HG03439 (cell line): ENCODE measurements around the gene UGT2B10.
"Not testable (repeated sequence)": the region's sequence is repeated elsewhere in the genome, so short reads cannot be mapped to it uniquely, and the experiment has no call there.

Experiments used
- ATAC-seq: cut with Tn5 transposase; IDR thresholded peaks from one replicate; pipeline ENCODE4 v1.9.1; 2021; ENCODE audit warnings: mild to moderate bottlenecking, moderate library complexity; ENCODE audit not compliant: unreplicated experiment

The UGT2B10 gene

DNA sequence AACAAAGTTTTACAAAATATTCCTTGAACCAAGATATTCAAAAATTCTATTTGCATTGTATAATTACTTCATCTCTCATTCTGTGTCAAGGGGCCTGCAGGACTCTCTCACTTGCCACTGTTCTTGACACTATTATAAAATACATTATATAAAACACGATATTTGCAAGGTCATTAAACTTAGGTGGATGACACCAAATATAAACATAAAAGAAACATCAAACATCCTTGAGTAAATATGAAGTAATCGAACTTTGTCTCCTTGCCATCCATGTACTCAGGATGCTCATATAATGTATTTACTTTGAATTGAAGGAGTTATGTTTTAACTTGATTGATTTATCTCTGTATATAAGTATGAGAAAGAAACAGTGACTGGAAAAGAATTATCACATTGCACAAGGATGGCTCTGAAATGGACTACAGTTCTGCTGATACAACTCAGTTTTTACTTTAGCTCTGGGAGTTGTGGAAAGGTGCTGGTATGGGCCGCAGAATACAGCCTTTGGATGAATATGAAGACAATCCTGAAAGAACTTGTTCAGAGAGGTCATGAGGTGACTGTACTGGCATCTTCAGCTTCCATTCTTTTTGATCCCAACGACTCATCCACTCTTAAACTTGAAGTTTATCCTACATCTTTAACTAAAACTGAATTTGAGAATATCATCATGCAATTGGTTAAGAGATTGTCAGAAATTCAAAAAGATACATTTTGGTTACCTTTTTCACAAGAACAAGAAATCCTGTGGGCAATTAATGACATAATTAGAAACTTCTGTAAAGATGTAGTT, at the start of gene UGT2B10:
Gene UGT2B10 (plus strand): TSS at position 378 of the 793 bp plus-strand sequence. CDS start 26 bp downstream, at position 404.
- not testable (repeated sequence) for ATAC-seq

DNA sequence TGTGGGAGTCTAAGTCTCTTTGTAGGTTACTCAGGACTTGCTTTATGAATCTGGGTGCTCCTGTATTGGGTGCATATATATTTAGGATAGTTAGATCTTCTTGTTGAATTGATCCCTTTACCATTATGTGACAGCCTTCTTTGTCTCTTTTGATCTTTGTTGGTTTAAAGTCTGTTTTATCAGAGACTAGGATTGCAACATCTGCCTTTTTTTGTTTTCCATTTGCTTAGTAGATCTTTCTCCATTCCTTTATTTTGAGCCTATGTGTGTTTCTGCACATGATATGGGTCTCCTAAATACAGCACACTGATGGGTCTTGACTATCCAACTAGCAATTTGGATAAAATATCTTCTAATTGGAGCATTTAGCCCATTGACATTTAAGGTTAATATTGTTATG, 44.0 kb upstream of the UGT2B10 start:
- not testable (repeated sequence) for ATAC-seq

- ATAC-seq, result no peak
These were observed 42.1 kb upstream of the UGT2B10 start for GRCh38 chr4:68773699-68774098.

DNA sequence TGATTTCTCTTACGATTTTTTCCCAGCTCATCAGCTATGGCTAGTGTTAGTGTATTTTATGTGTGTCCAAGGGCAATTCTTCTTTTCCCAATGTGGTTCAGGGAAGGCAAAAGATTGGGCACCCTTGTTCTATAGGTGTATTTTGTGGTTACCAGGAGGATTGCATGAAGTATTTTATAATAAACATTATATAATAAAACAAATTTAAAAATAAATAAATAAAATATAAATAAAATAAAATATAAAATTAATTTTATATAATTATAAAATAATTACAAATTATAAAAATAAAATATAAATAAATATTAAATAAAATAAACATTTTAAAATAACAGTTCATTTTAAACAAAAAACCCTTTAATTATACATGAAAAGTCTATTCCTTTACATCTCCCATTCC, 35.6 kb upstream of the UGT2B10 start:
- ATAC-seq, result no peak

DNA sequence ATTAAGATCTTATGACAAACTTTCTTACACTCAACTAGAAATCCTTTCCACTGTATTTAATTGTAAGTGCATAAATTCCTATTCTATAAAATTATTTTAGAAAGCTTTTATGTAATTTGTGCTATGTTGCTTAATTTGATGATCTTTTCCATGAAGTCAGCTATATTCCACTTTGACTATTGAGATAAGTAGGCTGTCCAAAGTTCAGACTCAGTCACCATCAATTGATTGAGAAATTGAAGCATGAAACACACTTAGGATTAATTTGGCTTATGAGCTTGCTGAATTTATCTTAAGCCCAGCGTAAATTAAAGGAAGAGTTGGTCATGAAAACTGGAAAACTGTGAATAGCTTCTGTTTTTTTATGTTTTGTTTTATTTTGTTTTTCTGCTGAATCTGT, 18.7 kb upstream of the UGT2B10 start:
- no peak for ATAC-seq

- ATAC-seq, result no peak
These were observed 18.2 kb upstream of the UGT2B10 start for GRCh38 chr4:68797618-68798017.

DNA sequence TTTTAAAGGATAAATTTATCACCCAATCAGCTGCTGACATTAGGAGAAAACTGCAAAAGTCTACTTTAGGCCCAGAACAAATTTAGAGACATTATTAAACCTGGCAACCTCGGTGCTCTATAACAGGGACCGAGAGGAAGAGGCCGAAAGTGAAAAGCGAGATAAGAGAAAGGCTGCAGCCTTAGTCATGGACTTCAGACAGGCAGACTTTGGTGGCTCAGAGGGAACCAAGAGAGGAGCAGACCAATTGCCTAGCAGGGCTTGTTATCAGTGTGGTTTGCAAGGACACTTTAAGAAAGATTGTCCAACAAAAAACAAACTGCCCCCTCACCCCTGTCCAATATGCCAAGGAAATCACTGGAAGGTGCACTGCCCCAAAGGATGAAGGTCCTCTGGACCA, 12.8 kb upstream of the UGT2B10 start:
- no peak for ATAC-seq

GRCh38 chr4:68808060-68808459, 7.7 kb upstream of the UGT2B10 start:
- no peak for ATAC-seq

GRCh38 chr4:68810919-68811318, 4.9 kb upstream of the UGT2B10 start:
- ATAC-seq, result no peak

DNA sequence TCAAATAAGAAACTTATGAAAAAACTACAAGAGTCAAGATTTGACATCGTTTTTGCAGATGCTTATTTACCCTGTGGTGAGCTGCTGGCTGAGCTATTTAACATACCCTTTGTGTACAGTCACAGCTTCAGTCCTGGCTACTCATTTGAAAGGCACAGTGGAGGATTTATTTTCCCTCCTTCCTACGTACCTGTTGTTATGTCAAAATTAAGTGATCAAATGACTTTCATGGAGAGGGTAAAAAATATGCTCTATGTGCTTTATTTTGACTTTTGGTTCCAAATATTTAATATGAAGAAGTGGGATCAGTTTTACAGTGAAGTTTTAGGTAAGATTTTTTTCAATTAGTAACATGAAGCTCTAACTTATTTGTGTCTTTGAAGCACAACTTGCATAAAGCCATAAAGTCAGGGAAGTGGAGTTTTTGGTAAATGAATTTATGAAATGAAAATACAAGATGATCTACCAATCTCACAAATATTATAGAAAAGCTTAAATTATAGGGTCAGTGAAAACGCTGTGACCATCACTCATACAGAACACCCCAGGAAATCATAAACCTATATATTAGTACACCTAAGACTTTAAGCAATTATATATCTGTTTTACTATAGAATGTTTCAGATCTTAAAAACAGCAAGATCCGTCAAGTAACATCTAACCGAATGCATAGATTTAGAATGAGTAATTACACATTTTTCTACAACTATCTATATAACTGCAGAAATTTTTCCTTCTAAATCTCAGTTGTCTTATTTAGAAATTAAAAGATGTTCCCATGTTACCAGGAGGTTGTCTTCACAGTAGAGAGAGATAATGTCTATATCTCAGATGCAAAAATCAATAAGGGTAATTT, 844 bp downstream of the UGT2B10 start:
- not testable (repeated sequence) for ATAC-seq

GRCh38 chr4:68817386-68817785, 1.6 kb downstream of the UGT2B10 start:
- no peak for ATAC-seq

DNA sequence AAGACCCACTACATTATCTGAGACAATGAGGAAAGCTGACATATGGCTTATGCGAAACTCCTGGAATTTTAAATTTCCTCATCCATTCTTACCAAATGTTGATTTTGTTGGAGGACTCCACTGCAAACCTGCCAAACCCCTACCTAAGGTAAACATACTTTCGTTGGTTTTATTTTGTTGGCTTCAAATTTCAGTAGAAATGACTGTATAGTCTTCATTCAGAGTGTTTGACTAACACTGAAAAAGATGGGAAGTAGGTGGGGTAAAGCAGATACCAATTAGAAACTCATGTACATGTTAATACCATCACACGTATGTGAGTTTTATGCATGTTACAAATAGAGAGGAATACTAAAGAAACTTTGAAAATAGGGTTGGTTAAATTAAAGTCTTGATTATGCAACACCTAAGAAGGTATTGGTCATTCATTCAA, 2.3 kb downstream of the UGT2B10 start:
- ATAC-seq, result not testable (repeated sequence)

- no peak for ATAC-seq
These were observed 15.8 kb downstream of the UGT2B10 start for GRCh38 chr4:68831642-68832041.

DNA sequence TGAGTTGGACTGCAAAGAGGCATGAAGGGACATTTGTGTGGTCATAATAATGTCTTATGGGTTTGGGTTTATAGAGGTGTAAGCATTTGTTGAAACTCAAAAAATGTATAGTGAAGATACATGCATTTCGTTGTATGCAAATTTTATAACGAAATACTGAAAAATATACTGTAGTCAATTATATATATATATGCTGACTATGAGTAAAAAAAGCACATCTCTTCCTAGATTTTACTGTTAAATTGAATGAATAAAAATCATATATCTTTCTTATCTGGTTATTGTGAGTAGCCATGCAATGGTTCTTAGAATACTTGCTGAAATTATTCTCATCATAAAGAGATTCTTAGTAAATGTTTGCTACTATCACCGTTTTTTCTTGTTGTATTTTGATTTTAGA, 34.5 kb downstream of the UGT2B10 start:
- no peak for ATAC-seq

GRCh38 chr4:68855771-68856170, 40.0 kb downstream of the UGT2B10 start:
- no peak for ATAC-seq

DNA sequence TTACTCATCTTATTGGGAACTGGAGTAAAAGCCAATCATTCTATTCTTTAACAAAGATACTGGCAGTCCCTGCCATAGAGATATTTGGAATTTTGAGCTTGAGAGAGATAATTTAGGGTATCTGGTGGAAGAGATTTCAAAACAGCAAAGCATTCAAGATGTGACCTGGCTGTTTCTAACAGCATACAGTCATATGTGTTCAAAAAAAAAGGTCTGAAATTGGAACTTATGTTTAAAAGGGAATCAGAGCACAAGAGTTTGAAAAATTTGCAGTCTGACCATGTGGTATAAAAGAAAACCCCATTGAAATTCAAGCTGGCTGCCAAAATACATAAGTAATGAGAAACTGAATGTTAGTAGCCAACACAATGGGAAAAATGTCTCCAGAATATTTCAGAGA, 42.2 kb downstream of the UGT2B10 start:
- ATAC-seq, result no peak

DNA sequence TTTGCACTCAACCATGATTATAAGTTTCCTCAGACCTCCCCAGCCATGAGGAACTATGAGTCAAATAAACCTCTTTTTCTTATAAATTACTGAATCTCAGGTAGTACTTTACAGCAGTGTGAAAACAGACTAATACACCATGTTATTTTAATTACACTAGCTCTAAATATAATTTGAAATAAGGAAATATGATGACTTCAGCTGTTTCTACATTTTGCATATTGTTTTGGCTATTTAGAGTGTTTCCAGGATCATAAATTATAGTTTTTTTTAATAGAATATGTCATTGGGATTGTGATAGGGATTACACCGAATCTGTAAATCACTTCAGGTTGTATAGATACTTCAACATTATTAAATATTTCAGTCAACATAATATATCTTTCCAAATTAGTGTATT, 43.9 kb downstream of the UGT2B10 start:
- no peak for ATAC-seq

DNA sequence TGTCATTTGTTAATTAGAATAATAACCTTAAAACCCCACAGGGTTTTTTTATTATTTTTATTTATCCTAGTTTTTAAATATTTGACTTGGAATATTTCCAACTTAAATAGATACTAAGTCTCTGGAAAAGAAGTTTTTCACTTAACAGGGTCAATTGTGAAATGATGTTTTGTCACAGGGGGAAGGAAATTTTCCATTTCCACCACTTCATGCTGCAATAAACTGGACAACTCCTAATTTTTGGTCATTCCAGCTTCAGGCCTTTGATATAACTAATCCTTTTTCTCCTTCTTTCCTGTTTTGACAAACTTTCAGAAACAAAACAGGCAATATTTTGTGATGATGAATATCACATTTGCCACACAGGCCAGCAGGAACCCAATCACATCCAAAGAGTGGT, 45.3 kb downstream of the UGT2B10 start:
- no peak for ATAC-seq

- ATAC-seq, result no peak
These were observed 48.8 kb downstream of the UGT2B10 start for GRCh38 chr4:68864438-68865187.

DNA sequence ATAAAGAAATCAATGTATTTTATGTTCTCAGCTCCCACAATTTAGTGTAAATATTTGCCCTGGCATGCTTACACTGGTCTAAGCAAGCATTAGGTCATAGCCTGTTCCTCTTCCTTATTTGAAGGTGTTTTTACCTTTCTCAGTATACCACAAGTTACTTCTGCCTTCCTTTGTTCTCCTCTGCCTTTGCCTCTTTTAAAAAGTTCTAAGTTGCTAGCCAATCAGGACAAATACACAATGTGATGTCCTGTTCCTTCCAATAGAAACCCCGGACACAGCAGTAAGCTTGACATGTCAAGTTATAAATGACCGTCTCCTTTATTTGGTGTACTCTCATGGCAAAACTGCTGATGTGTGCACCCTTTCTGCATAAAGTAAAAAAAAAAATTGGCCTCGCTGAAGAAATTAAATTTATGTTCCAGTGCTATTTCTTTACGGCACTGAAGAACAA, 49.4 kb downstream of the UGT2B10 start:
- ATAC-seq, result no peak

DNA sequence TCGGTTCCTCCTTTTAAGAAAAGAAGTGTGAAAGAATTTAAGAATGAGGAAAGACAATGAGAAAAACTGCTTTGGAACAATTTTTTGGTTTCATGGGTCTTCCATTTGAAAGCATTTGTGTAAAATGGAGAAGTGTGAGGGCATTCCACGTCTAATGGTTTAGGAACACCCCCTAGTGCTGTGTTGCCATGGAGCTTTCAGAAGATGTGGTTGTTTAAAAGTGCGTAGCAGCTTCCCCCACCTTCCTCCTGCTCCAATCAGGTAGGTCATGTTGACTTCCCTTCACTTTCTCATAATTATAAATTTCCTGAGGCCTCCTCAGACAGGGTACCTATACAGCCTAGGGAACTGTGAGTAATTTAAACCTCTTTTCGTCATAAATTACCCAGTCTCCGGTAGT, 50.0 kb downstream of the UGT2B10 start:
- no peak for ATAC-seq
